LNCAP (cell line): ENCODE results near the gene MEA1.

Experiments used
- TF ChIP-seq, protein P1 (sequence below): fragments of 450-650 bp; IDR thresholded peaks from 2 replicates; pipeline ENCODE4 v1.5.1; 2017; ENCODE audit warnings: mild to moderate bottlenecking

The MEA1 gene

GRCh38 chr6:43013843-43014433, at the start of gene MEA1, which contains the start of gene KLHDC3:
MEA1 (minus strand) TSS chr6:43013946; CDS start chr6:43013813, 133 bp downstream.
KLHDC3 (plus strand) TSS chr6:43014249; CDS start chr6:43017193, 2,944 bp downstream.
- TF ChIP-seq, protein P1, sequence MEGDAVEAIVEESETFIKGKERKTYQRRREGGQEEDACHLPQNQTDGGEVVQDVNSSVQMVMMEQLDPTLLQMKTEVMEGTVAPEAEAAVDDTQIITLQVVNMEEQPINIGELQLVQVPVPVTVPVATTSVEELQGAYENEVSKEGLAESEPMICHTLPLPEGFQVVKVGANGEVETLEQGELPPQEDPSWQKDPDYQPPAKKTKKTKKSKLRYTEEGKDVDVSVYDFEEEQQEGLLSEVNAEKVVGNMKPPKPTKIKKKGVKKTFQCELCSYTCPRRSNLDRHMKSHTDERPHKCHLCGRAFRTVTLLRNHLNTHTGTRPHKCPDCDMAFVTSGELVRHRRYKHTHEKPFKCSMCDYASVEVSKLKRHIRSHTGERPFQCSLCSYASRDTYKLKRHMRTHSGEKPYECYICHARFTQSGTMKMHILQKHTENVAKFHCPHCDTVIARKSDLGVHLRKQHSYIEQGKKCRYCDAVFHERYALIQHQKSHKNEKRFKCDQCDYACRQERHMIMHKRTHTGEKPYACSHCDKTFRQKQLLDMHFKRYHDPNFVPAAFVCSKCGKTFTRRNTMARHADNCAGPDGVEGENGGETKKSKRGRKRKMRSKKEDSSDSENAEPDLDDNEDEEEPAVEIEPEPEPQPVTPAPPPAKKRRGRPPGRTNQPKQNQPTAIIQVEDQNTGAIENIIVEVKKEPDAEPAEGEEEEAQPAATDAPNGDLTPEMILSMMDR: no peak

DNA sequence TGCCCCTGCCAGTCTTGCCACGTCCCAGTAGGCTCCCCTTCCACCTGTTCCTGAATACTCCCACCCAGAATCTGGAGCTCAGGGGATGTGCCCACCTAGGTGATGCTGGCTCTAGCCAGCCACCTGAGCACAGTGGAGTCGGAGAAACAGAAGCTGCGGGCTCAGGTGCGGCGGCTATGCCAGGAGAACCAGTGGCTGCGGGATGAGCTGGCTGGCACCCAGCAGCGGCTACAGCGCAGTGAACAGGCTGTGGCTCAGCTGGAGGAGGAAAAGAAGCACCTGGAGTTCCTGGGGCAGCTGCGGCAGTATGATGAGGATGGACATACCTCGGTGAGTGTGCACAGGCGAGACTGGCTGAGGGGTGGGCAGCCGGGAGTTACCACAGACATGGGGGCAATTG, 49.1 kb upstream of the MEA1 start:
- TF ChIP-seq, protein P1: no peak

GRCh38 chr6:43061861-43062260, 48.1 kb upstream of the MEA1 start:
- TF ChIP-seq, protein P1: no peak

DNA sequence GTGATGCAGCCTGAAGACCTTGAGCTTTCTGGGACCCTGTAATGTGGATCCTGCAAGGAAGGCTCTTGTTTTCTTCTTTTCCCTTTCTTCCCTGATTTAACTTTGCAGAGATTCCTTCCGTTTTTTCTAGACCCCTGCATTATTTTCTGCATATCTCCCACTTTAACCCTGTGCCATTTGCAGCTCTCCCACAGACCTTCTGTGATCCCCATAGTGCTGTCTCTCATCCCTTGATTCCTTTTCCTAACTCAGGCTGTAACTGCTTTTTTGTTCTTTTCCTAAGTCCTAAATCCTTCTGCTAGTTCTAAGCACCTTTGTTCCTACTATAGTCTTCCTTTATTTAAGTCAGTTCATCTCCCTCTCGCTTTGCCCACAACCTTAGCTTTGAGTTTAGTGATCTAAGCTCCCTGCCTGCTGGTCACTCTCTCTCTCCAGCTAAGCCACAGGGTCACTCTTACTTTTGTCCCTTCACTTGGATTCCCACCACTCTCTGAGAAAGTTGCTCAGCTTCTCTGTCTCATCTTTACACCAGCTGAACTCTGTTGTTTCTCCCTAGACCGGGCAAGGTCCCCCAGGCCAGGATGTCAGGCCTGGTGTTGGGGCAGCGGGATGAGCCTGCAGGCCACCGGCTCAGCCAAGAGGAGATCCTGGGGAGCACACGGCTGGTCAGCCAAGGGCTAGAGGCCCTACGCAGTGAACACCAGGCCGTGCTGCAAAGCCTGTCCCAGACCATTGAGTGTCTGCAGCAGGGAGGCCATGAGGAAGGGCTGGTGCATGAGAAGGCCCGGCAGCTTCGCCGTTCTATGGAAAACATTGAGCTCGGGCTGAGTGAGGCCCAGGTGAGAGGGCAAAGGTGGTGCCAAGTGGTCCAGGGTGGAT, 47.2 kb upstream of the MEA1 start:
- TF ChIP-seq, protein P1: no peak

DNA sequence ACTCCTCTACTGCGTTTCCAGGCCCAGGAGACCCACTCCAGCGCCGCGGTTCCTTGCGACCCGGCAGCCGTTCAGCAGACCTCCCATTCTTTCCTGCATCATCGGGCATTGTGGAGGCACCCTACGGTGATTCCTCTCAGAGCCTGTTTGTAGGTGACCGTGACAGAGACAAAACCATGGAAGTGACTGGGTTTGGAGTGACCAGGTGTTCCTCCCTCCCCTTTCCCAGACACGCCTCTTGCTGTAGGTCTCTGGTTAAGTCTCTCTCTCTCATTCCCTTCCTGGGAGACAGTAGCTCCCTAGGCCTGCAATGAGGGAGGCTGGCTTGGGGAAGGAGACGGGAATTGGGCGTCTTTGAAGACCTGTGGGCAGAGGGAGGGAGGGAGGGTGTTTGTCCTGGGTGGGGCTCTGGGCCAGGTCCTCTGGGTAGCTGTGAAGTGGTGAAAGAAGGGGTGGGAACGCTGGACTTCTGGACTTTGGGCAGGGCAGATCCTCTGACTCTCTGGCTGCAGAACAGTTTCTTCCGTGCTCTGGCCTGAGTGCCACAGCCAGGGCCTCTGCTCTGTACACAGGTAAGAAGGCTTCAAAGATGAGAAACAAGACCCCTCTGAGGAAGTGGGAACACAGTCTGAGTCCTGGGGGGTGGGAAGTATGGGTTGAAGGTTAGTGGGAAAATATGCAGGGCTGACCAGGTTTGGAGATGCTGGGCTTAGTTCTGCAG, 46.4 kb upstream of the MEA1 start:
- TF ChIP-seq, protein P1: no peak

- TF ChIP-seq, protein P1: no peak
Observed at GRCh38 chr6:43059168-43060033, 45.7 kb upstream of the MEA1 start, which contains the start of the genes KLC4 and MRPL2. KLC4 (plus strand) TSS chr6:43059631; CDS start chr6:43061336, 1,705 bp downstream. MRPL2 (minus strand) TSS chr6:43059434; CDS start chr6:43059381, 53 bp downstream.
